ENCODE data around the gene ACVR1C.

GRCh38 chr2:157601807-157602206 lies 26.9 kb downstream of the ACVR1C start:
- TF ChIP-seq CTCF (IDR thresholded peaks at IDR 0.05) (no peak), POLR2AphosphoS5 (IDR thresholded peaks at IDR 0.05; ENCODE audit: insufficient read depth in 1 of 2, low read depth in 1 of 2) (no peak), POLR2A (IDR thresholded peaks at IDR 0.05) (no peak)
